Stimulated activated naive CD8-positive, alpha-beta T cell treated with anti-CD3 and anti-CD28 coated beads, Interleukin-15, Interleukin-2, amounts not matched to agents 100 ng/mL and 50 ng/mL, for 24 hours (primary cell): ENCODE data around the gene SLC24A4.

ENCODE experiments used
- H3K27ac Mint-ChIP-seq: one replicate; pipeline ENCODE4 v1.8.0; 2021; ENCODE audit warnings: mild to moderate bottlenecking, mixed read lengths
- H3K27me3 Mint-ChIP-seq: one replicate; pipeline ENCODE4 v1.8.0; 2021; ENCODE audit warnings: mixed read lengths
- H3K36me3 Mint-ChIP-seq: one replicate; pipeline ENCODE4 v1.8.0; 2021; ENCODE audit warnings: low read depth, mixed read lengths
- H3K4me1 Mint-ChIP-seq: one replicate; pipeline ENCODE4 v1.8.0; 2021; ENCODE audit warnings: low read depth, mixed read lengths
- H3K4me3 Mint-ChIP-seq: one replicate; pipeline ENCODE4 v1.8.0; 2021; ENCODE audit warnings: mild to moderate bottlenecking, mixed read lengths
- H3K9me3 Mint-ChIP-seq: one replicate; pipeline ENCODE4 v1.8.0; 2021; ENCODE audit warnings: mixed read lengths

The SLC24A4 gene

GRCh38 chr14:92499234-92499633 is 176.3 kb downstream of the SLC24A4 start:
- H3K4me1 Mint-ChIP-seq: peaks cover 3% of the 10 kb centered on the region

GRCh38 chr14:92500491-92500941 is 177.6 kb downstream of the SLC24A4 start:
- Mint-ChIP-seq H3K4me3 (no peak overlapping the region), H3K9me3 (no peaks in the 10 kb centered on the region), H3K36me3 (no peaks in the 10 kb centered on the region), H3K27ac (no peak overlapping the region), H3K27me3 (peaks cover 5% of the 10 kb centered on the region), H3K4me1 (peaks cover 7% of the 10 kb centered on the region)

More at GRCh38 chr14:92499234-92499633, 176.3 kb downstream of the SLC24A4 start:
- H3K27ac Mint-ChIP-seq: no peak overlapping the region
- no peak overlapping the region for H3K4me3 Mint-ChIP-seq
- H3K9me3 Mint-ChIP-seq: no peaks in the 10 kb centered on the region
- no peaks in the 10 kb centered on the region for H3K27me3 Mint-ChIP-seq
- no peaks in the 10 kb centered on the region for H3K36me3 Mint-ChIP-seq

GRCh38 chr14:92501891-92502351 is 179.0 kb downstream of the SLC24A4 start:
- Mint-ChIP-seq H3K4me1 (peaks cover 16% of the 10 kb centered on the region), H3K27ac (no peak overlapping the region), H3K4me3 (no peak overlapping the region), H3K9me3 (no peaks in the 10 kb centered on the region), H3K27me3 (peaks cover 5% of the 10 kb centered on the region), H3K36me3 (no peaks in the 10 kb centered on the region)

- H3K27me3 Mint-ChIP-seq: peaks cover 5% of the 10 kb centered on the region
- no peak overlapping the region for H3K27ac Mint-ChIP-seq
- no peak overlapping the region for H3K4me3 Mint-ChIP-seq
- no peaks in the 10 kb centered on the region for H3K9me3 Mint-ChIP-seq
- H3K4me1 Mint-ChIP-seq: peaks cover 23% of the 10 kb centered on the region
- H3K36me3 Mint-ChIP-seq: no peaks in the 10 kb centered on the region
These were observed 179.7 kb downstream of the SLC24A4 start for GRCh38 chr14:92502541-92503286.

GRCh38 chr14:92503756-92504491 is 181.0 kb downstream of the SLC24A4 start:
- H3K27me3 Mint-ChIP-seq: peaks cover 9% of the 10 kb centered on the region
- no peaks in the 10 kb centered on the region for H3K9me3 Mint-ChIP-seq
- H3K4me3 Mint-ChIP-seq: no peak overlapping the region
- H3K36me3 Mint-ChIP-seq: no peaks in the 10 kb centered on the region
- H3K4me1 Mint-ChIP-seq: peaks cover 23% of the 10 kb centered on the region
- H3K27ac Mint-ChIP-seq: no peak overlapping the region

- H3K4me3 Mint-ChIP-seq: no peak overlapping the region
- H3K4me1 Mint-ChIP-seq: peaks cover 23% of the 10 kb centered on the region
- no peaks in the 10 kb centered on the region for H3K36me3 Mint-ChIP-seq
- no peaks in the 10 kb centered on the region for H3K9me3 Mint-ChIP-seq
- H3K27me3 Mint-ChIP-seq: peaks cover 9% of the 10 kb centered on the region
- no peak overlapping the region for H3K27ac Mint-ChIP-seq
These were observed 182.9 kb downstream of the SLC24A4 start for GRCh38 chr14:92505826-92506225.

GRCh38 chr14:92506231-92506630 is 183.3 kb downstream of the SLC24A4 start:
- Mint-ChIP-seq H3K27ac (no peak overlapping the region), H3K4me3 (no peak overlapping the region), H3K9me3 (no peaks in the 10 kb centered on the region), H3K36me3 (no peaks in the 10 kb centered on the region), H3K4me1 (peaks cover 23% of the 10 kb centered on the region), H3K27me3 (peaks cover 9% of the 10 kb centered on the region)

- no peak overlapping the region for H3K4me3 Mint-ChIP-seq
- no peak overlapping the region for H3K27ac Mint-ChIP-seq
These were observed 184.3 kb downstream of the SLC24A4 start for GRCh38 chr14:92507174-92507768.

GRCh38 chr14:92510972-92511371 is 188.0 kb downstream of the SLC24A4 start:
- H3K36me3 Mint-ChIP-seq: peaks cover 5% of the 10 kb centered on the region
- no peak overlapping the region for H3K27ac Mint-ChIP-seq
- peaks cover 35% of the 10 kb centered on the region for H3K4me1 Mint-ChIP-seq
- H3K27me3 Mint-ChIP-seq: peaks cover 4% of the 10 kb centered on the region
- no peaks in the 10 kb centered on the region for H3K9me3 Mint-ChIP-seq
- H3K4me3 Mint-ChIP-seq: no peak overlapping the region

More at GRCh38 chr14:92507174-92507768, 184.3 kb downstream of the SLC24A4 start:
- H3K9me3 Mint-ChIP-seq: no peaks in the 10 kb centered on the region
- peaks cover 9% of the 10 kb centered on the region for H3K27me3 Mint-ChIP-seq
- peaks cover 25% of the 10 kb centered on the region for H3K4me1 Mint-ChIP-seq
- no peaks in the 10 kb centered on the region for H3K36me3 Mint-ChIP-seq

GRCh38 chr14:92511453-92512238 is 188.7 kb downstream of the SLC24A4 start:
- Mint-ChIP-seq H3K4me3 (no peak overlapping the region), H3K4me1 (peaks cover 38% of the 10 kb centered on the region), H3K27ac (no peak overlapping the region), H3K36me3 (peaks cover 5% of the 10 kb centered on the region), H3K9me3 (no peaks in the 10 kb centered on the region), H3K27me3 (peaks cover 4% of the 10 kb centered on the region)

GRCh38 chr14:92512807-92513203 is 189.8 kb downstream of the SLC24A4 start:
- Mint-ChIP-seq H3K36me3 (peaks cover 8% of the 10 kb centered on the region), H3K9me3 (no peaks in the 10 kb centered on the region), H3K4me3 (peak overlapping the region; percentile 75), H3K27me3 (peaks cover 4% of the 10 kb centered on the region), H3K4me1 (peaks cover 42% of the 10 kb centered on the region), H3K27ac (peak overlapping the region; percentile 24)

- H3K27ac Mint-ChIP-seq: peak within 1 kb of the TSS; percentile 93
- H3K4me1 Mint-ChIP-seq: peaks cover 48% of the 10 kb centered on the region
- H3K4me3 Mint-ChIP-seq: peak within 1 kb of the TSS; percentile 75
- H3K9me3 Mint-ChIP-seq: no peaks in the 10 kb centered on the region
- H3K36me3 Mint-ChIP-seq: peaks cover 8% of the 10 kb centered on the region
- no peaks in the 10 kb centered on the region for H3K27me3 Mint-ChIP-seq
These were observed 190.4 kb downstream of the SLC24A4 start, which contains the start of gene RIN3 for GRCh38 chr14:92513204-92513965. Gene RIN3 (plus strand): TSS chr14:92513781. CDS start chr14:92513933, 152 bp downstream.

GRCh38 chr14:92513966-92514843 is 191.2 kb downstream of the SLC24A4 start:
- no peaks in the 10 kb centered on the region for H3K9me3 Mint-ChIP-seq
- H3K4me1 Mint-ChIP-seq: peaks cover 56% of the 10 kb centered on the region
- no peaks in the 10 kb centered on the region for H3K27me3 Mint-ChIP-seq
- peak overlapping the region; percentile 93 for H3K27ac Mint-ChIP-seq
- H3K4me3 Mint-ChIP-seq: peak overlapping the region; percentile 73
- H3K36me3 Mint-ChIP-seq: peaks cover 8% of the 10 kb centered on the region
